Cardiac fibroblast (primary cell): ENCODE data around the gene YIF1B.

ENCODE experiments used
- DNase-seq, 2 donors: peaks; one replicate each; pipeline versions ENCODE4 v3.0.0 to v3.0.0-alpha.2; 2010; ENCODE audit warnings: low read depth in 2 of 2
- H3K4me3 ChIP-seq, 2 donors: replicated peaks in 1 of 2; 1 replicate in 1 of 2; 2 replicates in 1 of 2; pipeline ENCODE4 v1.5.1; 2011; ENCODE audit warnings: low read depth in 2 of 2, low read length in 2 of 2, mild to moderate bottlenecking in 2 of 2, moderate library complexity in 1 of 2
- CTCF ChIP-seq: IDR thresholded peaks from one replicate; pipeline ENCODE4 v1.5.1; 2011; ENCODE audit warnings: low read depth, mild to moderate bottlenecking, low read length, inconsistent platforms

Gene YIF1B

DNA sequence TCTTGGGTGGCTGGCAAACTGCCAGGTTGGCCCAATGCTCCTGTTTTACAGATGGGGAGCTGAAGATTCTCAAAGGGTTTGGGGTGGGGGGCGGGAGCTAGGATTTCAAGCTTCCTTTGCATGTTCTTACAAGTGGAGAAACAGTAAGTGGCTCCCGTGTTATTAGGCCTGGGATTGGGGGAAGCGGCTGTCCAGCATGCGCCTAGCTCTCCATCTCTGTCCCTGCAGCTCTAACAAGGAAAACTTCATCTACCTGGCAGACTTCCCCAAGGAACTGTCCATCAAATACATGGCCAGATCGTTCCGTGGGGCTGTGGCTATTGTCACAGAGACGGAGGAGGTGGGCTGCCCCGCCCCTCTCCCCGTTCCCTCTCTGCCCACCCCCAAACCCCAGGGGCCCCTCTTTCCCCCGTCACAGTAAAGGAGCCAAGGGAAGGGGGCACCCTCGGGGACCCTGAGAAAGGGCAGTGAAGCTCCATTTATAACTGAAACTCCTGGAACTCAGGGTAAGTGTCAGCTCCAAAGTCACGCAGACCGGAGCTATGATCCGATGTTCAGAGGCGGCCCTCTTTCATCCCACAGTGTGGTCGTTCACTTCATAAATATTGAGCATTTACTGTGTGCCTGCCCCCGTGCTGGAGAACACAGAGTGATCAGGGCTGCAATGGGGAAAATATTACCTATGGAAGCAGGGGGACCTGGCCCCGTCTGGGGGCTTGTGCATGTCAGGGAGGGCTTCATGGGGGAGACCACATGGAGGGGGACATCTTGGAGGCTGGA lies 43.7 kb upstream of the YIF1B start:
- H3K4me3 ChIP-seq: no peak overlapping the region
- no peak for TF ChIP-seq CTCF
- no peak for DNase-seq

- no peak overlapping the region for H3K4me3 ChIP-seq
- no peak for TF ChIP-seq CTCF
- DNase-seq: no peak
Observed at GRCh38 chr19:38358071-38358470, 42.3 kb upstream of the YIF1B start.

DNA sequence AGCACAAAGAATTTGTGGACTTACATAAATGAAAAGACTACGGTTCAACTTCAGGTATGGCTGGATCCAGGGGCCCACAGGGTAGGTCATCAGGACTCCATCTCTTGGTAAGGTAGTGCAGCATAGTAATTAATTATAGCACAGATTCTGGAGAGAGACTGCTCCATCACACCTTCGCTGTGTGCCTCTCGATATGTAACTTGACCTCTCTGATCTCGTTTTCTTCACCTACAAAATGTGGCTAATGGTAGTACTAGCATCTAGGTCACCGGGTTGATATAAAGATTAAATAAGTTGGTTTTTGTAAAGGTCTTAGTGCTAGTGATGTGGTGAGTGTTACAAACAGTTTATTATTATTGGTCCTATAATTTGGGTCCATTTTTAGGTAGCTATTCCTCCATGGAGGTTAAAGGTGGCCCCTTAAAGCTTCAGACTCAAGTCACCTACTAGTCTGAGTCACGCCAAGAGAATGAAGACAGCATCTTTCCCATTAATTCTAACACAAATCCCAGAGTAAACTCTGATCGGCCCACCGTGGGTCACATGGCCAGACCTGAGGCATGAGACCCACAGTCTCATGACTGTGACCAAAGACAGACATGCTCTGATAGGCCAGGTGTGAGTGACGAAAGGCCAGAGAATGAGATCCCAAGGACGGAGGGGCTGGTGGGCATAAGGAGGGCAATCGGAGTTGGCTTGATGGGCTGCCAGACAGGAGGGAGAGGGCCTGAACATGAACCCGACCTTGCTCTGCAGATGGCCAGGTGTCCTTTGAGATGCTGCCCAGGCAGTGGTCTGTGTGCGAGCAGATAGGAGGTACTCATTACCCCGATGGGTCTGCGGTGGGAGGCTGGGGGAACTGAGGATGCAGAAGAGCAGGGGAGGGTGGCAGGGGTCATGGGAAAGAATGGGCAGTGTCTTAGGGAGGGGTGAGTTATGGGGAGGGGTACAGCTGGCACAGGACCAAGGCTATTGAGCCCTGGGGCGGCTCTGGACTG lies 40.3 kb upstream of the YIF1B start:
- no peak overlapping the region for H3K4me3 ChIP-seq
- no peak for DNase-seq

DNA sequence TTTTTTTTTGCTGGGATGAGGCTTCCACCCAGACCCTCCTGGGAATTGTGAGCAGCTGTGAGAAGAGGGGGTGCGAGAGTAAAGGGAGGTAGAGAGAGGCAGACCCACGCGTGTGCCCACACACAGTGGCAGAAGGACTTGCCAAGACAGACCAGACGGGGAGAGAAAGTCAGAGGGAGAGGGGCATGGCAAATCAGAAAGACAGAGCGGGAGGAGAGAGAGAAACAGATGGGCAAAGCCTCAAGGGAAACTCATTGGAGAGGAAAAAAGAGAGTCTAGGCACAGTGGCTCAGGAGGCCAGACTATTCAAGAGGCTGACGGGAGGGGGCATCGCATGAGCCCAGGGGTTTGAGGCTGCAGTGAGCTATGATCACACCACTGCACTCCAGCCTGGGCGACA lies 36.9 kb upstream of the YIF1B start:
- TF ChIP-seq CTCF: no peak
- DNase-seq: no peak
- H3K4me3 ChIP-seq: no peak overlapping the region

More for the DNA sequence above, 40.3 kb upstream of the YIF1B start:
- no peak for TF ChIP-seq CTCF

- TF ChIP-seq CTCF: no peak
- DNase-seq: no peak
- no peak overlapping the region for H3K4me3 ChIP-seq
Observed at GRCh38 chr19:38351865-38352395, 36.2 kb upstream of the YIF1B start.

GRCh38 chr19:38350883-38351282 lies 35.1 kb upstream of the YIF1B start:
- no peak for DNase-seq
- no peak overlapping the region for H3K4me3 ChIP-seq
- TF ChIP-seq CTCF: no peak
